ENCODE data around the gene KCND2.
"Not testable (repeated sequence)": the region's sequence is repeated elsewhere in the genome, so short reads cannot be mapped to it uniquely, and the experiment has no call there.

Gene KCND2

GRCh38 chr7:120272701-120273475, at the start of gene KCND2:
Gene KCND2, plus strand, starts transcription at chr7:120273175.
- H3K4me3 ChIP-seq (ENCODE audit: low read depth, low read length), result peak within 1 kb of the TSS; percentile 66

DNA sequence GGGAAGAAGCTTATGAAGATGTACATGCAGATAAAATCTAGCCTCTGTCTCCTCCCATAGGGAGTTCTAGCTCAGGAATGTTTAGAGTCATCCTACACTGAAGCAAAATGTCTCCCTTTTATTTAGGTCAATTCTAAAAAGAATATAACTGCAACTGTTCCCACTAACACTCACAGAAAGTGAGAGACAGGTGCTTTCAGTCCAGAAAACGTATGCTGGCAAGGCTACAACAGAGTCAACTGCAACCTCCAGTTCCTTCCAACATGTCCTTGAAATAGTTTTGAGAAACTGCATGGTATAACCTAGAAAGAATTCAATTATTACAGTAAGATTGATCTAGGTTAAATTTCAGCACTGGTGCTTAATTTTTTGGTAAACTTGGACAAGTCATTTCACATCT, 46.8 kb upstream of the KCND2 start:
- H3K4me3 ChIP-seq (ENCODE audit: low read depth, low read length), result no peak overlapping the region

GRCh38 chr7:120227255-120227654, 45.7 kb upstream of the KCND2 start:
- no peak overlapping the region for H3K4me3 ChIP-seq (ENCODE audit: low read depth, low read length)

GRCh38 chr7:120229084-120229483, 43.9 kb upstream of the KCND2 start:
- H3K4me3 ChIP-seq (ENCODE audit: low read depth, low read length), result no peak overlapping the region

DNA sequence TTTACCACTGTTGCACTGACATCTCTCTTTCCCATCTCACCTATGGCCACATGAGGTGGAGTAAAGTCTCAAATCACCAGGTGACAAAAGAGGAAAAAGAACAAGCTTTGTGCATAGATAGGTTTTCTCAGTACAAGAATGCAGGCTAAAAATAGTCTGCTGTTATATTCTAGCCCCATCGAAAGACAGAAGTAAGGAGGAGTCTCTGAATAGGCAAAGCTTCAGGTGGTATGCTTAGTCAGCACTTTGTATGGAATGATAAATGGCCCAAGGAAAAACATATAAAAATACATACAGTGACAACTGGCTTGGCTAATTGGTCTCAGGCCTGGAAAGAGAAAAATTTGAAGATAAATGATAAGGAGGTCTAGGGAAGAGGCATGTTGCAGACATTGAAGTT, 39.6 kb upstream of the KCND2 start:
- no peak overlapping the region for H3K4me3 ChIP-seq (ENCODE audit: low read depth, low read length)

GRCh38 chr7:120240350-120240749, 32.6 kb upstream of the KCND2 start:
- not testable (repeated sequence) for H3K4me3 ChIP-seq (ENCODE audit: low read depth, low read length)

DNA sequence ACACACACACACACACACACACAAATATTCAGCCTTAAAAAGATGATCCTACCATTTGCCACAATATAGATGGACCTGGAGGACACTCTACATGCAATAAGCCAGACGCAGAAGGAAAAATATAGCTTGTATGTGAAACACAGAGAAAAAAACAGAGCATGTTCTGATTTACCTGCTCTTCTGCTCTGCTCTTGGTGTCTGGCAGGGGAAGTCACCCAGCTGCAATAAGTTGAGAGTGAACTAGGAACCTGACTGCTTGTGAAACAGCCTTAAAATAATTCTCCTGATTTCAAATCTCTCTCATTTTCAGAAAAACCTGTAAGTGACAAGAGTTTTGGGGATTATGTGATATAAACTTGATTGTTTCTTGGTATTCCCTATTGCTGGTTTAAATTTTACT, 31.0 kb upstream of the KCND2 start:
- no peak overlapping the region for H3K4me3 ChIP-seq (ENCODE audit: low read depth, low read length)

DNA sequence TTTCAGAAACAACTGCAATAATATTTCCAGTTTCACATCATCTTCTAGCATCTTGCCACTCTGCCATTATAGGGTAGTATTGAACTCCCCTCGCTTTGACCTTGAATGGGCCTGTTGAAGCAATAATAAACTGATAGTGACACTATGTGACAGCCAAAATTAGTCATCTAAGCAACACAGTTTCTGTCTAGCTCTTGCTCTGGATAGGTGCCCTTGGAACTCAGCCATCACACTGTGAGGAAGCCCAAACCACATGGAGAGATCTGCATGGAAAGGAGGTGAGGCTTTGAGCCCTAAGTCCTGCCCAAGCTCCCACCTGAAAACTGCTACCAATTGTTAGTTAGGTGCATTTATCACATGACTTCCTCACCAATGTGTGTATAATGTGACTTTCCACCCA, 18.1 kb upstream of the KCND2 start:
- no peak overlapping the region for H3K4me3 ChIP-seq (ENCODE audit: low read depth, low read length)

GRCh38 chr7:120256344-120257070, 16.5 kb upstream of the KCND2 start:
- no peak overlapping the region for H3K4me3 ChIP-seq (ENCODE audit: low read depth, low read length)

- no peak overlapping the region for H3K4me3 ChIP-seq (ENCODE audit: low read depth, low read length)
Measured at GRCh38 chr7:120259386-120259785, 13.6 kb upstream of the KCND2 start.

- no peak overlapping the region for H3K4me3 ChIP-seq (ENCODE audit: low read depth, low read length)
Measured at GRCh38 chr7:120260111-120260510, 12.9 kb upstream of the KCND2 start.

DNA sequence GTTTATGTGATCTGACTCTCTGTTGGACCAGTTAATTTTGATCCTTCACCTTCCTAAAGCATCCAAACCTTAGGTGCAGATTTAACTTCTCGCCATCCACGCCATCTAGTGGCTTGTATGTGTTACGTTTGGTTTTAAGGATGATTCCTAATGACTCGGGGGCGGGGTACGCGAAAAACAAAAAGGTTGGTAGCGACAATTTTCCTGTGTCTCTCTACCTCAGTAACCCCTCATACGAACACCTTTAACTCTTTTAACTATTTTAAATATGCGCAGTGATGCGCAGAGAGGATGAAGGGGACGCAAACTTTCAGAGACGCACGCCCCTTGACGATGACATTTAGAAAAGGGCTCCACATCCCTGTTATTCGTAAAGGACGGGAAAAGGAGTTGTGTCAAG, 714 bp upstream of the KCND2 start:
- H3K4me3 ChIP-seq (ENCODE audit: low read depth, low read length), result peak overlapping the region; percentile 66

- peak overlapping the region; percentile 52 for H3K4me3 ChIP-seq (ENCODE audit: low read depth, low read length)
Measured at GRCh38 chr7:120273476-120273975, 551 bp downstream of the KCND2 start.

- no peak overlapping the region for H3K4me3 ChIP-seq (ENCODE audit: low read depth, low read length)
Measured at GRCh38 chr7:120274482-120274881, 1.5 kb downstream of the KCND2 start.

DNA sequence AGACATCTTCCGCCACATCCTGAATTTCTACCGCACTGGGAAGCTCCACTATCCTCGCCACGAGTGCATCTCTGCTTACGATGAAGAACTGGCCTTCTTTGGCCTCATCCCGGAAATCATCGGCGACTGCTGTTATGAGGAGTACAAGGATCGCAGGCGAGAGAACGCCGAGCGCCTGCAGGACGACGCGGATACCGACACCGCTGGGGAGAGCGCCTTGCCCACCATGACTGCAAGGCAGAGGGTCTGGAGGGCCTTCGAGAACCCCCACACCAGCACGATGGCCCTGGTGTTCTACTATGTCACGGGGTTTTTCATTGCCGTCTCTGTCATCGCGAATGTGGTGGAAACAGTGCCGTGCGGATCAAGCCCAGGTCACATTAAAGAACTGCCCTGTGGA, 1.9 kb downstream of the KCND2 start:
- H3K4me3 ChIP-seq (ENCODE audit: low read depth, low read length), result no peak overlapping the region

DNA sequence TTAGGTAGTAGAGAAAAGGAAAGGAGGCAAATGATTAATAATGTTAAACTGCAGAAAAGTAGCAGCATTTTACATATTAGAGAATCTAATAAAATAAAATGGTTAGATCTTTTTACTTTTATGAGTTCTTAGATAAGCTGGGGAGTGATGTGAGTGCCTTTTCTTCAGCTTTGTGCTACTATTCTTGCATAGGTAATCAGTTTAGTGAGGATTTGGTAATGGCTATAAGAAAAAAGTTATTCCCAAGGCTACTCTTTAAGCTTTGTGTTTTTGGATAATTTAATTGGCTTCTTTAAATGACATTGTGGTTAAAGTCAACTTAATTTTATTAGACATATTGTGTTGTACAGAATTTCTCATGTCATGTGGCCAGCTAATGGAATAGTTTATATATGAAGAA, 3.7 kb downstream of the KCND2 start:
- H3K4me3 ChIP-seq (ENCODE audit: low read depth, low read length), result no peak overlapping the region

DNA sequence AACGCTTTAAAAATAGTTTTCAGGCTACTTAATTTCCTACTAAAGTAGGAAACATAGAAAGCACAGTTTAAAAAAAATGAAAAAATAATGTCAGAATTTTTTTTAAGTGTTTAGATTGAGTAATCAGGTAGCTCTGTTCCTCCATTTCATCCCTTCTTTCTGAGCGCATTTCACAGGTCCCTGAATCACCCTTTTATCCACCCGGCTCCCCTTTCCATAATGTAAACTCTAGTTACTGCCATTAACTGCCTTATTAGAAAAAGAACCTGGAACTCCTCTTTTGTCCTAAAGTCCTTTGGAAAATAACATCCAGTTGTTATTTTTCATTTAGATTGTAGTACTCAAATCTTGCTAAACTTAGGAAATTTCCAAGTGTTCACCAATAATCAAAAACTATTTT, 5.8 kb downstream of the KCND2 start:
- H3K4me3 ChIP-seq (ENCODE audit: low read depth, low read length), result no peak overlapping the region

DNA sequence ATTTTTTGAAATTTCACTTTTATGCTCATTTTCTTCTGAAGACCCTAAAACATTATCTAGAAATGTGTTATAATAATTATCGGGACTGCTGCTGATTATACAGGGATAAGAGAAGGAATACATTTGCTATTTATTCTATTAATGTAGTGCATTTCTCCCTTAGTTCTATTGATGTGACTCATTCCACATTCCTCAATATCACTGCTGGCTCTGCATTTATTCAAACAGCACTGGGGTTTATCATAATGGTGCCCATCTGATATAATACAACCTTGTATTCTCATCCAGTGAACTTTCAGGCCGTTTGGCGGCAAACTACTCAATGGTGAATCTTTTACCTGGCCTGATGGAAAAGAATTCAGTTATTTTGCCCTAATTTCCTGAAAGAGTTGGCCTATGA, 7.8 kb downstream of the KCND2 start:
- H3K4me3 ChIP-seq (ENCODE audit: low read depth, low read length), result no peak overlapping the region

- H3K4me3 ChIP-seq (ENCODE audit: low read depth, low read length), result no peak overlapping the region
Measured at GRCh38 chr7:120293027-120293426, 20.1 kb downstream of the KCND2 start.

DNA sequence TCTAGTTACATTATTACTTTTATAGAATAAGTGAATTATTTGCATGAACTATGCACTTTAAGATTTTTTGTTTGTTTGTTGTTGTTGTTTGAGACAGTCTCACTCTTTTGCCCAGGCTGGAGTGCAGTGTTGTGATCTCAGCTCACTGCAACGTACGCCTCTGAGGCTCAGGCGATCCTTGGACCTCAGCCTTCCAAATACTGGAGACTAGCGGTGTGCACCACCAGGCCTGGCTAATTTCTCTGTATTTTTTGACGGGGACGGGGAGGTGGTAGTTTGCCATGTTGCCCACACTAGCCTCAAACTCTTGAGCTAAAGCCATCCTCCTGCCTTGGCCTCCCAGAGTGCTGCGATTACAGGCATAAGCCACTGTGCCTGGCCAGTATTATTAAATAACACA, 29.2 kb downstream of the KCND2 start:
- no peak overlapping the region for H3K4me3 ChIP-seq (ENCODE audit: low read depth, low read length)

DNA sequence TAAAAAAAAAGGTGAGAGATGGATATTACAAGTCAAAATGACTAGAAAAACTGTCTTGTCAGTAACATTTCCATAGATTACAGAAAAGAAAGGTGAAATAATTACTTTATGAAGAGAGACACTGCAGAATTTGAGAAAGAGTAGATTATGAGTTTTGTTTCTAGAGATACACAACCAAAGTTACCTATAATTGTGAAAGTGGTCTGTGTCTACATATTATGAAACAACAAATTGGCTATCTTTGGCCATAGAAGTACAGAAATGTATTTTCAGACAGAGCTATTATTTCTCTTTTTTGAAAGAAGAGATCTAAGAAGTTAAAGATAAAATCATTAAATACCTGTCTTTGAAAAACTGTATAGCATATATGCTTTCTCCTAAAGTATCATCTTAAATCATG, 30.1 kb downstream of the KCND2 start:
- no peak overlapping the region for H3K4me3 ChIP-seq (ENCODE audit: low read depth, low read length)

GRCh38 chr7:120304674-120305073, 31.7 kb downstream of the KCND2 start:
- no peak overlapping the region for H3K4me3 ChIP-seq (ENCODE audit: low read depth, low read length)

All from iPS-11a (cell line).